NB4 (cell line): ENCODE results near the gene NAT8.
"Not testable (repeated sequence)": the region's sequence is repeated elsewhere in the genome, so short reads cannot be mapped to it uniquely, and the experiment has no call there.

Experiments used
- DNase-seq: peaks from one replicate; pipeline ENCODE4 v3.0.0; 2010; ENCODE audit warnings: low read depth
- H3K4me3 ChIP-seq: one replicate; pipeline ENCODE4 v1.5.1; 2011; ENCODE audit warnings: mild to moderate bottlenecking, low read depth, low read length, moderate library complexity
- MYC ChIP-seq: IDR thresholded peaks from 2 replicates; pipeline ENCODE4 v1.6.1; 2011; ENCODE audit warnings: low read depth, low read length
- POLR2A ChIP-seq: IDR thresholded peaks from 2 replicates; pipeline ENCODE4 v1.6.1; 2011; ENCODE audit warnings: mild to moderate bottlenecking; ENCODE audit not compliant: insufficient read length; ENCODE audit errors: extremely low read depth
- TF ChIP-seq, protein P1 (sequence below): IDR thresholded peaks from 2 replicates; pipeline ENCODE4 v1.6.1; 2011; ENCODE audit warnings: low read depth, low read length
- TF ChIP-seq, protein P2 (sequence below): IDR thresholded peaks from one replicate; pipeline ENCODE4 v1.5.1; 2012; ENCODE audit warnings: low read depth, low read length

NAT8 gene

GRCh38 chr2:73611867-73612266, 30.4 kb downstream of the NAT8 start:
- no peak overlapping the region for H3K4me3 ChIP-seq
- TF ChIP-seq POLR2A (no peak), MYC (no peak)
- TF ChIP-seq, protein P1, sequence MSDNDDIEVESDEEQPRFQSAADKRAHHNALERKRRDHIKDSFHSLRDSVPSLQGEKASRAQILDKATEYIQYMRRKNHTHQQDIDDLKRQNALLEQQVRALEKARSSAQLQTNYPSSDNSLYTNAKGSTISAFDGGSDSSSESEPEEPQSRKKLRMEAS: no peak
- TF ChIP-seq, protein P2, sequence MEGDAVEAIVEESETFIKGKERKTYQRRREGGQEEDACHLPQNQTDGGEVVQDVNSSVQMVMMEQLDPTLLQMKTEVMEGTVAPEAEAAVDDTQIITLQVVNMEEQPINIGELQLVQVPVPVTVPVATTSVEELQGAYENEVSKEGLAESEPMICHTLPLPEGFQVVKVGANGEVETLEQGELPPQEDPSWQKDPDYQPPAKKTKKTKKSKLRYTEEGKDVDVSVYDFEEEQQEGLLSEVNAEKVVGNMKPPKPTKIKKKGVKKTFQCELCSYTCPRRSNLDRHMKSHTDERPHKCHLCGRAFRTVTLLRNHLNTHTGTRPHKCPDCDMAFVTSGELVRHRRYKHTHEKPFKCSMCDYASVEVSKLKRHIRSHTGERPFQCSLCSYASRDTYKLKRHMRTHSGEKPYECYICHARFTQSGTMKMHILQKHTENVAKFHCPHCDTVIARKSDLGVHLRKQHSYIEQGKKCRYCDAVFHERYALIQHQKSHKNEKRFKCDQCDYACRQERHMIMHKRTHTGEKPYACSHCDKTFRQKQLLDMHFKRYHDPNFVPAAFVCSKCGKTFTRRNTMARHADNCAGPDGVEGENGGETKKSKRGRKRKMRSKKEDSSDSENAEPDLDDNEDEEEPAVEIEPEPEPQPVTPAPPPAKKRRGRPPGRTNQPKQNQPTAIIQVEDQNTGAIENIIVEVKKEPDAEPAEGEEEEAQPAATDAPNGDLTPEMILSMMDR: no peak
- no peak for DNase-seq

GRCh38 chr2:73611193-73611592, 31.0 kb downstream of the NAT8 start:
- H3K4me3 ChIP-seq: no peak overlapping the region
- no peak for DNase-seq
- TF ChIP-seq, protein P1: no peak
- TF ChIP-seq, protein P2: no peak
- TF ChIP-seq POLR2A (no peak), MYC (no peak)

DNA sequence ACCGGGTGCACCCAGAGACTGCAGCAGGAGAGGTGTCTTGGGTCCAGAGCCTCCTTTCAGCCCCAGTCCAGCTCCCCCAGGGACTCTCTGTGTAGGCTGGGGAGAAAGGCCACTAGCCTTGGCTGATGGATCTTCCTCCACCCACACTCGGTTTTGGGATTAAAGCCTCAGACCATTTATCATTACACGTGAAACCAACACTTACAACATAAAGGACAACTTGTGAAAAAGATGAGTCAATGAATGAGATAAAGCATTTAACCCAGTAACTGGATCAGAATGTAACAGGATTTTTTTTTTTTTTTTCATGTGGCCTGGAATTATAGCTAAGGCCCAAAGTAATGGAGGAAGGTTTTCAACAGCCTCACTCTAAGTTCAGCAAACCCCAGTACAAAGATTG, 32.1 kb downstream of the NAT8 start:
- DNase-seq: no peak
- no peak for TF ChIP-seq POLR2A
- H3K4me3 ChIP-seq: no peak overlapping the region

DNA sequence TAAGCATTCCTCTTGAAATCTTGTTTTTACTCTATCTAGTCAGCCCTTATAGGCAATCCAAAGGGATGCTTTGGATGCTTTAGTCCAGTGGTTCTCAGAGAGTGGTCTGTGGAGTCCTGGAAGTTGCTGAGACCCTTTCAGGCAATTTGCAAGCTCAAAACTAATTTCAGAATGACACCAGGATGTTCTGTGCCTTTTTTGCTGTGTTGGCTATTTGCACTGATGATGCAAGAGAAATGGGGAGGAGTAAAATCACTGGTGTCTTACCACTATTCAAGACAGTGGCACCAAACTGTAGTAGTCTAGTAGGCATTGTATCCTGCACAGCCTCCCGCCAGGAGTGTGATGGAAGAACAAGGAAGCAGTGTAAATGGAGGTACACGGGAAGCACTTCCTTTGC, 37.6 kb downstream of the NAT8 start:
- not testable (repeated sequence) for H3K4me3 ChIP-seq, DNase-seq

- not testable (repeated sequence) for H3K4me3 ChIP-seq, DNase-seq
Observed at GRCh38 chr2:73603099-73603588, 39.1 kb downstream of the NAT8 start.

GRCh38 chr2:73601780-73602179, 40.4 kb downstream of the NAT8 start:
- DNase-seq: no peak
- TF ChIP-seq, protein P2: no peak
- TF ChIP-seq POLR2A (no peak), MYC (no peak)
- TF ChIP-seq, protein P1: no peak
- H3K4me3 ChIP-seq: no peak overlapping the region

DNA sequence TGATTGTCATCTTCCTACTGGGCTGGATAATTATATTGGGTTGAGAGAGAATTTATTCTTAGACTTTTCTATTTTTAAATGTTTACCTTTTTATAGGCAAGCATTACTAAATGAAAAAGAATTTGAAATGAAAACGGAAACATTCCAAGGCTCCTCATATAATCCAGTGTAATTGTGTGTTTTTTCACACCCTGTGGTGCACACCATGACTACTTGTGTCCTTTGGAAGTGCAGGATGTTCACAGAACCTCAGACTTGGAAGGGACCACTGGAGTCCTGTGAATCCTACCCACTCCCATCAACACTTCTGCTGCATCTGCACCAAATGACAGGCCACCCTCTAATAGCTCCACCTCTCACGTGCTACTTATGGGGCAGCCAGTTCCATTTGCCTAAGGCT, 48.0 kb downstream of the NAT8 start:
- TF ChIP-seq, protein P2: no peak
- TF ChIP-seq, protein P1: no peak
- TF ChIP-seq POLR2A (no peak), MYC (no peak)
- DNase-seq: no peak
- no peak overlapping the region for H3K4me3 ChIP-seq

GRCh38 chr2:73593680-73594079, 48.5 kb downstream of the NAT8 start:
- DNase-seq: no peak
- no peak overlapping the region for H3K4me3 ChIP-seq
- TF ChIP-seq, protein P2: no peak
- no peak for TF ChIP-seq POLR2A
- TF ChIP-seq MYC: no peak
- TF ChIP-seq, protein P1: no peak
